Neural progenitor cell (in vitro differentiated cells): Measurements from ENCODE around the gene MDM1. TPM values are rescaled to one million over a fixed set of nuclear protein-coding genes. Genes with fewer than 3 reads are reported as not detected.

Source experiments
- DNase-seq: peaks from one replicate; pipeline ENCODE4 v3.0.0-alpha.2; 2016; ENCODE audit warnings: low spot score
- H2AFZ ChIP-seq: fragments of 200-600 bp; sonication (generic); replicated peaks from 2 replicates; pipeline ENCODE4 v1.6.1; 2016; ENCODE audit warnings: antibody characterized with exemption
- H3F3A ChIP-seq: fragments of 200-600 bp; sonication (generic); 2 replicates; pipeline ENCODE4 v1.6.1; 2016; ENCODE audit warnings: antibody characterized with exemption, low read depth
- H3K27ac ChIP-seq: fragments of 200-600 bp; sonication (generic); 2 replicates; pipeline ENCODE4 v1.5.1; 2016; ENCODE audit warnings: mild to moderate bottlenecking
- H3K27me3 ChIP-seq: fragments of 200-600 bp; sonication (generic); 2 replicates; pipeline ENCODE4 v1.6.1; 2016; ENCODE audit warnings: mild to moderate bottlenecking, moderate library complexity
- H3K36me3 ChIP-seq: fragments of 200-600 bp; sonication (generic); 2 replicates; pipeline ENCODE4 v1.5.1; 2016
- H3K4me1 ChIP-seq: fragments of 200-600 bp; sonication (generic); 2 replicates; pipeline ENCODE4 v1.6.1; 2016; ENCODE audit warnings: mixed run types
- H3K4me2 ChIP-seq: fragments of 200-600 bp; sonication (generic); 2 replicates; pipeline ENCODE4 v1.6.1; 2016
- H3K4me3 ChIP-seq: fragments of 200-600 bp; sonication (generic); 2 replicates; pipeline ENCODE4 v1.5.1; 2016
- H3K79me2 ChIP-seq: fragments of 200-600 bp; sonication (generic); 2 replicates; pipeline ENCODE4 v1.6.1; 2016; ENCODE audit warnings: low read depth
- H3K9ac ChIP-seq: fragments of 200-600 bp; sonication (generic); 2 replicates; pipeline ENCODE4 v1.6.1; 2016
- H3K9me3 ChIP-seq: fragments of 200-600 bp; sonication (generic); 2 replicates; pipeline ENCODE4 v1.5.1; 2016; ENCODE audit warnings: low read depth
- H4K20me1 ChIP-seq: fragments of 200-600 bp; sonication (generic); 2 replicates; pipeline ENCODE4 v1.6.1; 2016; ENCODE audit warnings: low read depth
- H3K27ac Mint-ChIP-seq: 3 replicates; pipeline ENCODE4 v1.8.0; 2021; ENCODE audit warnings: mixed read lengths
- H3K27me3 Mint-ChIP-seq: 2 replicates; pipeline ENCODE4 v1.8.0; 2022; ENCODE audit warnings: low read depth, mild to moderate bottlenecking, inconsistent platforms, moderate library complexity, mixed read lengths; ENCODE audit not compliant: insufficient read depth
- H3K36me3 Mint-ChIP-seq: 3 replicates; pipeline ENCODE4 v1.8.0; 2021; ENCODE audit warnings: mixed read lengths
- H3K4me1 Mint-ChIP-seq: 3 replicates; pipeline ENCODE4 v1.8.0; 2021; ENCODE audit warnings: mixed read lengths
- H3K4me3 Mint-ChIP-seq: 3 replicates; pipeline ENCODE4 v1.8.0; 2021; ENCODE audit warnings: mild to moderate bottlenecking, moderate library complexity, mixed read lengths
- H3K9me3 Mint-ChIP-seq: 3 replicates; pipeline ENCODE4 v1.8.0; 2020; ENCODE audit warnings: mixed read lengths
- EZH2 ChIP-seq: fragments of 200-600 bp; sonication (generic); IDR thresholded peaks from 2 replicates; pipeline ENCODE4 v1.6.1; 2017; ENCODE audit warnings: antibody characterized with exemption, mild to moderate bottlenecking, moderate library complexity
- EZH2phosphoT487 ChIP-seq: fragments of 200-600 bp; sonication (generic); IDR thresholded peaks from 2 replicates; pipeline ENCODE4 v1.6.1; 2017; ENCODE audit warnings: antibody characterized with exemption
- total RNA-seq: library from RNA; depleted of rRNA; stranded (reverse); fragments of >200 nt; gene quantifications from 2 replicates; pipeline ENCODE4 v1.2.3, GENCODE V29; 2015; ENCODE audit warnings: low replicate concordance
- TF ChIP-seq, protein P1 (sequence below): fragments of 200-600 bp; sonication (generic); IDR thresholded peaks from 2 replicates; pipeline ENCODE4 v1.5.1; 2017; ENCODE audit warnings: antibody characterized with exemption, mild to moderate bottlenecking

Gene MDM1
- total RNA-seq, 1 donor from 2014 or later, result 47.2 TPM

DNA sequence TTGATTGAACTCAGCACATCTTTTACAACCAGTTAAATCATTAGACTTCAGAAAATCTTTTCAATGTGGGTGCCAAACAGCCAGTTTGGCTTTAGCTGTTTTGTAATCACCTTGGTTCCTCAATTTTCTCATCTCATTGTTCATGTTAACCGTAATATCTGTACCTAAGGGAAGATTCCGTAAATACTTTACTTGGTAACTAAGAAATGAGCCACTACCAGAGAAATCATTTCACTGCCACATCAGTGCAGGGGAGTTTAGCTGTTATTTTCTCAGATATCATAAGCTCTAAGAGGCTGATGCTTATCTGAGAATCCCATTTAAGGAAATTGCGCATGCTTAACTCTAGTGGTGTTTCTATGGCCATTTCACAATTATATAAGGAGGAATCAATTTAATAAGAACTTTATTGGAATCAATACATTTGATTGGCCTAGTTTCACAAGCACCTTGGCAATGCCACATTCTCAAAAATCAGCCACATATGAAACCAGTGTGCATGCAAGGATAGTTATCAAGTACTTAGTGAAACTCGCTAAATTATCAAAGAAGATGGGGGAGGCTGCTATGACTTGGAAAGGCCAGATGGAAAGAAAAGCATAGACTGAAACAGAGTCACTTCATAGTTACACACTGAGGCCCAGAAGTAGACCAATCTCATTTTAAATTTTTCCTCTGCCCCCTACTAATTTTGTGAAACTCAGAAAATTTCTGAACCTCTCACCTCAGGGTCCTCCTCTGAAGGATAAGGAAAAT is 50.7 kb downstream of the MDM1 start:
- Histone ChIP-seq H3K4me2 (no peak overlapping the region), H3K9ac (no peak overlapping the region), H3F3A (peaks cover 4% of the 10 kb centered on the region), H3K4me1 (peaks cover 10% of the 10 kb centered on the region), H3K79me2 (no peaks in the 10 kb centered on the region), H3K27me3 (no peaks in the 10 kb centered on the region), H4K20me1 (no peaks in the 10 kb centered on the region), H3K27ac (no peak overlapping the region), H2AFZ (no peak overlapping the region), H3K36me3 (no peaks in the 10 kb centered on the region), H3K4me3 (no peak overlapping the region), H3K9me3 (no peaks in the 10 kb centered on the region)
- no peaks in the 10 kb centered on the region for H3K36me3 Mint-ChIP-seq
- TF ChIP-seq, protein P1, sequence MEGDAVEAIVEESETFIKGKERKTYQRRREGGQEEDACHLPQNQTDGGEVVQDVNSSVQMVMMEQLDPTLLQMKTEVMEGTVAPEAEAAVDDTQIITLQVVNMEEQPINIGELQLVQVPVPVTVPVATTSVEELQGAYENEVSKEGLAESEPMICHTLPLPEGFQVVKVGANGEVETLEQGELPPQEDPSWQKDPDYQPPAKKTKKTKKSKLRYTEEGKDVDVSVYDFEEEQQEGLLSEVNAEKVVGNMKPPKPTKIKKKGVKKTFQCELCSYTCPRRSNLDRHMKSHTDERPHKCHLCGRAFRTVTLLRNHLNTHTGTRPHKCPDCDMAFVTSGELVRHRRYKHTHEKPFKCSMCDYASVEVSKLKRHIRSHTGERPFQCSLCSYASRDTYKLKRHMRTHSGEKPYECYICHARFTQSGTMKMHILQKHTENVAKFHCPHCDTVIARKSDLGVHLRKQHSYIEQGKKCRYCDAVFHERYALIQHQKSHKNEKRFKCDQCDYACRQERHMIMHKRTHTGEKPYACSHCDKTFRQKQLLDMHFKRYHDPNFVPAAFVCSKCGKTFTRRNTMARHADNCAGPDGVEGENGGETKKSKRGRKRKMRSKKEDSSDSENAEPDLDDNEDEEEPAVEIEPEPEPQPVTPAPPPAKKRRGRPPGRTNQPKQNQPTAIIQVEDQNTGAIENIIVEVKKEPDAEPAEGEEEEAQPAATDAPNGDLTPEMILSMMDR, result no peak
- TF ChIP-seq EZH2 (no peak), EZH2phosphoT487 (no peak)
- DNase-seq, result no peak
- H3K4me3 Mint-ChIP-seq, result no peak overlapping the region
- no peaks in the 10 kb centered on the region for H3K27me3 Mint-ChIP-seq
- peaks cover 17% of the 10 kb centered on the region for H3K4me1 Mint-ChIP-seq
- H3K9me3 Mint-ChIP-seq, result no peaks in the 10 kb centered on the region
- no peak overlapping the region for H3K27ac Mint-ChIP-seq

DNA sequence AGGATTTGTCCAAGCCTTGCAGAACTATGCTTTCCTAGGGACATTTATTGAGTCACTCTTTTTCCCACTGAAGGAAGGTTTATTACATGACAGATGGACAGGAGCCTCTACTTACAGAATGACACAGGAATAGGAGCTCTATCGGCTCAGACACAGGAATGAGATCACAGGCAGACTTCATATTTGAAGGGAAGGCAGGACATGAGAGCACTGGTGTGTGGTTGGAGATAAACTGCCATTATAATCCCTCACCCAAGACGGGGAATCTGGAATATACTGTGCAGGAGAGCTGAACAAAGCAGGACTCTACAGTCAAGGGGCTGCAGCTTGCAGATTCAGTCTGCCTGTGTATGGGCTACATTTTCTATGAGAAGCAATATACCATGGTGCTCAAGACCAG is 51.9 kb downstream of the MDM1 start:
- Mint-ChIP-seq H3K9me3 (no peaks in the 10 kb centered on the region), H3K4me3 (no peak overlapping the region), H3K27me3 (no peaks in the 10 kb centered on the region), H3K4me1 (peaks cover 17% of the 10 kb centered on the region), H3K36me3 (no peaks in the 10 kb centered on the region), H3K27ac (no peak overlapping the region)
- Histone ChIP-seq H3F3A (peaks cover 12% of the 10 kb centered on the region), H2AFZ (peak overlapping the region; percentile 21), H3K4me1 (peaks cover 20% of the 10 kb centered on the region), H3K79me2 (no peaks in the 10 kb centered on the region), H3K4me2 (no peak overlapping the region), H3K9ac (no peak overlapping the region), H4K20me1 (no peaks in the 10 kb centered on the region), H3K36me3 (no peaks in the 10 kb centered on the region), H3K27me3 (no peaks in the 10 kb centered on the region), H3K27ac (no peak overlapping the region), H3K4me3 (no peak overlapping the region), H3K9me3 (no peaks in the 10 kb centered on the region)
- TF ChIP-seq EZH2phosphoT487 (no peak), EZH2 (no peak)
- TF ChIP-seq, protein P1, result no peak
- DNase-seq, result no peak

DNA sequence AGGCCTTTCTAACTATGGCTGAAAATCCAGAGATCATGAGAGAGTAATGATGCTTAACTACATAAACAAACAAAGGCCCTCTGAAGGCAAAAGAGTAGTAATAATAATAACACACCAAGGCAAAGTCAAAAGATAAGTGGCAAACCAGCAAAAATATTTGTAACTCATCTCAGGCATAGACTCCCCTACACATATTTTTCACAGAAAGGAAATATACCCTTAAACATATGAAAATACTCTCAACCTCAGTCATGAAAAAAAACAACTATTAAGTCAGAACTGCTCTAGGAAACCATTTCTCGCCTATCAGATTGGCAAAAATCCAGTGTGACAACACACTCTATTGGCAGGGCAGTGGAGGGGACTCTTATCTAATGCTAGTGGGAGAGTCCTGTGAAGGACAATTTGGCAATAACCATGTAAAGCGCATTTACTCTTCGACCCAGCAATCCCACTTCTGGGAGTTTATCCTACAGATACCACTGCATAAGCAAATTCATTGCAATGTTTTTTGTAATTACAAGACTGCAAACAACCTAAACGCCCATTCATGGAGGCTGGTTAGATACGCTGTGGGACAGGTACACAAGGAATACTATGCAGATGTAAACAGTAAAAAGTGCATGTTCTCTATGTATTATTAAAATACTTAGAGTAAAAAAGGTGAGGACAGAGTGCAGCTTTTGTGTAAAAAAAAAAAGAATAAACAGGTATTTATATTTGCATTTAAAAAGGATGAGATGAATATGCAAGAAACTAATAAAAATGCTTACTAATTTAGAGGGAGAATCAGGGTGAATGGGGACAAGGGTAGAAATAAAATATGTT is 52.7 kb downstream of the MDM1 start:
- no peak for TF ChIP-seq EZH2
- TF ChIP-seq, protein P1, result no peak
- Histone ChIP-seq H3K9ac (no peak overlapping the region), H3K27me3 (no peaks in the 10 kb centered on the region), H3K4me2 (no peak overlapping the region), H3F3A (peaks cover 12% of the 10 kb centered on the region), H3K27ac (no peak overlapping the region), H4K20me1 (no peaks in the 10 kb centered on the region), H3K36me3 (no peaks in the 10 kb centered on the region), H3K79me2 (no peaks in the 10 kb centered on the region), H3K4me3 (no peak overlapping the region), H3K9me3 (no peaks in the 10 kb centered on the region), H3K4me1 (peaks cover 20% of the 10 kb centered on the region), H2AFZ (peak overlapping the region; percentile 22)
- H3K27me3 Mint-ChIP-seq, result no peaks in the 10 kb centered on the region
- H3K4me1 Mint-ChIP-seq, result peaks cover 17% of the 10 kb centered on the region
- no peak for DNase-seq
- H3K27ac Mint-ChIP-seq, result no peak overlapping the region
- H3K9me3 Mint-ChIP-seq, result no peaks in the 10 kb centered on the region
- no peak overlapping the region for H3K4me3 Mint-ChIP-seq
- no peaks in the 10 kb centered on the region for H3K36me3 Mint-ChIP-seq
